H9 (cell line): ENCODE measurements around the gene ERF. TPM values are rescaled to one million over a fixed set of nuclear protein-coding genes. Genes with fewer than 3 reads are reported as not detected.
A peak's percentile ranks its signal among the peaks of the same experiment; 100 is the strongest.

Experiments
- DNase-seq: peaks from one replicate; pipeline ENCODE4 v3.0.0-alpha.2; 2017
- H2AFZ ChIP-seq: one replicate; pipeline ENCODE4 v1.6.1; 2013; ENCODE audit warnings: mild to moderate bottlenecking, low read length, control low read depth, moderate library complexity
- H2AK5ac ChIP-seq: 2 replicates; pipeline ENCODE4 v1.6.1; 2013; ENCODE audit warnings: low read length, control low read depth, mixed read lengths; ENCODE audit not compliant: insufficient read length
- H2BK120ac ChIP-seq: one replicate; pipeline ENCODE4 v1.6.1; 2013; ENCODE audit warnings: low read depth, mild to moderate bottlenecking, low read length, control low read depth, inconsistent platforms; ENCODE audit not compliant: poor library complexity, severe bottlenecking
- H2BK12ac ChIP-seq: 2 replicates; pipeline ENCODE4 v1.6.1; 2013; ENCODE audit warnings: low read length, control low read depth, mixed read lengths, low read depth; ENCODE audit not compliant: insufficient read length
- H2BK15ac ChIP-seq: 2 replicates; pipeline ENCODE4 v1.6.1; 2013; ENCODE audit warnings: low read depth, low read length, control low read depth
- H2BK20ac ChIP-seq: one replicate; pipeline ENCODE4 v1.6.1; 2013; ENCODE audit warnings: low read depth, mild to moderate bottlenecking, low read length, control low read depth, inconsistent platforms; ENCODE audit not compliant: poor library complexity, severe bottlenecking
- H2BK5ac ChIP-seq: 2 replicates; pipeline ENCODE4 v1.6.1; 2013; ENCODE audit warnings: low read length, control low read depth, mixed read lengths; ENCODE audit not compliant: insufficient read length
- H3K14ac ChIP-seq: 2 replicates; pipeline ENCODE4 v1.6.1; 2013; ENCODE audit warnings: low read length, control low read depth; ENCODE audit not compliant: insufficient read depth
- H3K18ac ChIP-seq: 2 replicates; pipeline ENCODE4 v1.6.1; 2013; ENCODE audit warnings: low read depth, mild to moderate bottlenecking, mixed read lengths, low read length, control low read depth; ENCODE audit not compliant: insufficient read length
- H3K23ac ChIP-seq: 2 replicates; pipeline ENCODE4 v1.6.1; 2013; ENCODE audit warnings: low read length, control low read depth, mixed read lengths, low read depth; ENCODE audit not compliant: insufficient read length
- H3K23me2 ChIP-seq: 2 replicates; pipeline ENCODE4 v1.6.1; 2013; ENCODE audit warnings: low read depth, mild to moderate bottlenecking, mixed read lengths, low read length, control low read depth; ENCODE audit not compliant: insufficient read length, poor library complexity, severe bottlenecking
- H3K27ac ChIP-seq: 2 replicates; pipeline ENCODE4 v1.5.1; 2013; ENCODE audit warnings: low read length, control low read depth, mixed read lengths, low read depth; ENCODE audit not compliant: insufficient read length
- H3K27me3 ChIP-seq: 2 replicates; pipeline ENCODE4 v1.6.1; 2013; ENCODE audit warnings: low read length, control low read depth, inconsistent platforms; ENCODE audit not compliant: insufficient read depth
- H3K4ac ChIP-seq: 2 replicates; pipeline ENCODE4 v1.6.1; 2013; ENCODE audit warnings: low read depth, mild to moderate bottlenecking, control low read depth, inconsistent platforms, low read length, moderate library complexity
- H3K4me1 ChIP-seq: 2 replicates; pipeline ENCODE4 v1.6.1; 2013; ENCODE audit warnings: low read length, control low read depth, inconsistent platforms; ENCODE audit not compliant: insufficient read depth
- H3K4me2 ChIP-seq: 2 replicates; pipeline ENCODE4 v1.6.1; 2013; ENCODE audit warnings: low read length, control low read depth, mixed read lengths; ENCODE audit not compliant: insufficient read length, insufficient read depth
- H3K56ac ChIP-seq: 2 replicates; pipeline ENCODE4 v1.6.1; 2013; ENCODE audit warnings: low read depth, mild to moderate bottlenecking, mixed read lengths, low read length, control low read depth; ENCODE audit not compliant: insufficient read length
- H3K79me1 ChIP-seq: 2 replicates; pipeline ENCODE4 v1.6.1; 2013; ENCODE audit warnings: low read depth, mild to moderate bottlenecking, moderate library complexity, low read length, control low read depth, inconsistent platforms; ENCODE audit not compliant: insufficient read depth, poor library complexity, severe bottlenecking
- H3K79me2 ChIP-seq: 2 replicates; pipeline ENCODE4 v1.6.1; 2013; ENCODE audit warnings: low read length, control low read depth, inconsistent platforms; ENCODE audit not compliant: insufficient read depth
- H3K9ac ChIP-seq: 2 replicates; pipeline ENCODE4 v1.6.1; 2013; ENCODE audit warnings: low read length, control low read depth, mixed read lengths; ENCODE audit not compliant: insufficient read length; ENCODE audit errors: extremely low read depth
- H3K9me3 ChIP-seq: one replicate; pipeline ENCODE4 v1.6.1; 2013; ENCODE audit warnings: low read depth, low read length, inconsistent platforms; ENCODE audit not compliant: control insufficient read depth
- H3T11ph ChIP-seq: one replicate; pipeline ENCODE4 v1.6.1; 2013; ENCODE audit warnings: mild to moderate bottlenecking, low read length, control low read depth, inconsistent platforms
- H4K20me1 ChIP-seq: one replicate; pipeline ENCODE4 v1.6.1; 2013; ENCODE audit not compliant: control insufficient read depth, insufficient read length, insufficient read depth
- H4K5ac ChIP-seq: 2 replicates; pipeline ENCODE4 v1.6.1; 2013; ENCODE audit warnings: low read depth, mild to moderate bottlenecking, mixed read lengths, low read length, control low read depth; ENCODE audit not compliant: insufficient read length
- H4K8ac ChIP-seq: replicated peaks from 2 replicates; pipeline ENCODE4 v1.6.1; 2013; ENCODE audit warnings: low read length, control low read depth, mixed read lengths, low read depth; ENCODE audit not compliant: insufficient read length
- H4K91ac ChIP-seq: 2 replicates; pipeline ENCODE4 v1.6.1; 2013; ENCODE audit warnings: low read depth, mild to moderate bottlenecking, moderate library complexity, mixed read lengths, low read length, control low read depth; ENCODE audit not compliant: insufficient read length
- H3K27ac Mint-ChIP-seq, 3 experiments: 2 replicates in 2 of 3; 3 replicates in 1 of 3; pipeline ENCODE4 v1.8.0; 2020 to 2021; ENCODE audit warnings: mixed read lengths in 3 of 3, mild to moderate bottlenecking in 1 of 3, moderate library complexity in 1 of 3
- H3K27me3 Mint-ChIP-seq: 2 replicates; pipeline ENCODE4 v1.8.0; 2021; ENCODE audit warnings: low read depth, mild to moderate bottlenecking, moderate library complexity, mixed read lengths
- H3K36me3 Mint-ChIP-seq, 3 experiments: 2 replicates in 2 of 3; 3 replicates in 1 of 3; pipeline ENCODE4 v1.8.0; 2020 to 2021; ENCODE audit warnings: low read depth in 3 of 3, mixed read lengths in 3 of 3; ENCODE audit not compliant: insufficient read depth in 1 of 3
- H3K4me1 Mint-ChIP-seq, 2 experiments: 2 replicates each; pipeline ENCODE4 v1.8.0; 2020; ENCODE audit warnings: mixed read lengths in 2 of 2
- H3K4me3 Mint-ChIP-seq, 2 experiments: 2 replicates in 1 of 2; 3 replicates in 1 of 2; pipeline ENCODE4 v1.8.0; 2020 to 2021; ENCODE audit warnings: mild to moderate bottlenecking in 2 of 2, mixed read lengths in 2 of 2, moderate library complexity in 1 of 2
- H3K9me3 Mint-ChIP-seq, 2 experiments: 2 replicates in 1 of 2; 3 replicates in 1 of 2; pipeline ENCODE4 v1.8.0; 2020; ENCODE audit warnings: mild to moderate bottlenecking in 2 of 2, mixed read lengths in 2 of 2, moderate library complexity in 1 of 2
- CTCF ChIP-seq: fragments of 200-600 bp; sonication (generic); conservative IDR thresholded peaks from 3 replicates; pipeline ENCODE4 v1.8.0; 2021; ENCODE audit warnings: antibody characterized with exemption, mild to moderate bottlenecking
- WGBS: extraction: QIAGEN DNeasy Blood & Tissue Kit; methylation state at CpG from one replicate; pipeline ENCODE4 v1.1.7; 2013; ENCODE audit warnings: missing lambda C conversion rate, low lambda C conversion rate, mixed read lengths; ENCODE audit not compliant: insufficient read length; ENCODE audit errors: extremely low coverage; 5-methylcytosine and 5-hydroxymethylcytosine counted together
- total RNA-seq: library from RNA; stranded (reverse); gene quantifications from 2 replicates; pipeline ENCODE4 v1.2.1, GENCODE V29; 2021

ERF gene
- total RNA-seq, 1 experiment from 2014 or later = 126 TPM

GRCh38 chr19:42204664-42205063, 50.3 kb downstream of the ERF start:
- H3K23ac ChIP-seq = no peak overlapping the region
- Mint-ChIP-seq H3K4me3 (peak overlapping the region; percentile 1 to 30; a peak in 1 of 5 replicates), H3K27me3 (no peaks in the 10 kb centered on the region), H3K27ac (peak overlapping the region; percentile 74 to 94 (median 92); a peak in 6 of 7 replicates), H3K9me3 (no peaks in the 10 kb centered on the region), H3K4me1 (peaks cover 31 to 44% of the 10 kb centered on the region in 2 experiments), H3K36me3 (peaks cover 53 to 93% (median 91%) of the 10 kb centered on the region in 3 experiments)
- no peak overlapping the region for H3T11ph ChIP-seq
- no peaks in the 10 kb centered on the region; the same call in 1 of the 2 replicates for H3K4me1 ChIP-seq
- H2BK5ac ChIP-seq = no peak overlapping the region
- H3K27ac ChIP-seq = no peak overlapping the region
- no peak overlapping the region for H2BK120ac ChIP-seq
- H2AFZ ChIP-seq = no peak overlapping the region
- no peak; the same call in 2 of the 3 replicates for TF ChIP-seq CTCF
- H2BK20ac ChIP-seq = no peak overlapping the region
- no peak overlapping the region for H3K56ac ChIP-seq
- peaks cover 6% of the 10 kb centered on the region; the same call in 1 of the 2 replicates for H3K79me2 ChIP-seq
- H4K8ac ChIP-seq = no peak overlapping the region
- no peak overlapping the region for H3K18ac ChIP-seq
- WGBS = no CpG with 5 or more reads among the region's 6 CpGs
- DNase-seq = peak; percentile 52
- H3K9ac ChIP-seq = no peak overlapping the region
- no peak overlapping the region for H4K5ac ChIP-seq
- H3K4ac ChIP-seq = no peak overlapping the region
- no peaks in the 10 kb centered on the region for H4K20me1 ChIP-seq
- H3K9me3 ChIP-seq = no peaks in the 10 kb centered on the region
- no peak overlapping the region for H4K91ac ChIP-seq
- no peak overlapping the region for H2BK15ac ChIP-seq
- H3K14ac ChIP-seq = no peak overlapping the region
- H3K4me2 ChIP-seq = no peak overlapping the region
- no peaks in the 10 kb centered on the region for H3K27me3 ChIP-seq
- no peak overlapping the region for H2BK12ac ChIP-seq
- no peak overlapping the region for H2AK5ac ChIP-seq
- peaks cover 2% of the 10 kb centered on the region for H3K23me2 ChIP-seq
- peaks cover 4% of the 10 kb centered on the region for H3K79me1 ChIP-seq
